Measurements from ENCODE around the gene POP4.

DNA sequence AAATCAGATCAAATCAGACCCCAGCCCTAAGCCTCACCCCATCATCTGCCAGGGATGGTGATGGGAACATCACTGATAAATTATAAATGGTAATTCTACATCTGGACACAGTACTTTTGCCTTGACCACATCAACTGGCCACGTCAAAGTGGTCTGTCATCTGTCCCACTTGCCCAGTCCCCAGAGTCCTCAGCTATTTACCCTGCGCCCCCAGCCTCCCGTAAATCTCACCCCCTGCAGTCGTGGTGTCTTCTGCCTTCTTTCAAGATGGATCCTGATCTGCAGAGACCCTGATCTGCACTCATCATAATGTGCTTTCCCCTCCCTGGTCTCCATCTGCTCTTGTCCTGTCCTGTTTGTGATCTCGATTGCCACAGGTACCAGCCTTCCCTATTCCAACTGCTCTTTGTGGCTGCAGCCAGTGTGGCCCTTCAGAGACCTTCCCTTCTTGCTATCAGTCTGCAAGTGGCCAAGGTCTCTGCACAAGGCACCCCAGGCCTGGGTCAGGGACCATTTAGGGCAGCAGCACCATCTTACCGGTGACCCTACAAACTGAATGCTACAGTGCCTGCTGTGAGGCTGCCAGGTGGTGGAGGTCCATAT lies 26.7 kb upstream of the POP4 start:
- TF ChIP-seq CTCF (IDR thresholded peaks at IDR 0.05) (no peak), POLR2A (IDR thresholded peaks at IDR 0.05) (no peak), POLR2AphosphoS5 (IDR thresholded peaks at IDR 0.05; ENCODE audit: insufficient read depth in 1 of 2, low read depth in 1 of 2) (no peak)
